Central memory CD8-positive, alpha-beta T cell (primary cell): ENCODE measurements around the gene AMDHD2.

Source experiments
- ATAC-seq: fragments of 150-1000 bp; cut with Tn5 transposase; replicated peaks from 2 replicates; pipeline ENCODE4 v1.10.0; 2022; ENCODE audit warnings: mild to moderate bottlenecking, moderate FRiP score, moderate number of reproducible peaks; ENCODE audit not compliant: poor library complexity, severe bottlenecking; ENCODE audit errors: extremely low read depth
- DNase-seq, 2 donors: peaks; one replicate each; pipeline ENCODE4 v3.0.0; 2021; ENCODE audit warnings: low spot score in 2 of 2
- H3K27ac Mint-ChIP-seq: one replicate; pipeline ENCODE4 v1.8.0; 2022; ENCODE audit warnings: low read depth, mild to moderate bottlenecking, moderate library complexity, mixed read lengths
- H3K27me3 Mint-ChIP-seq: one replicate; pipeline ENCODE4 v1.8.0; 2022; ENCODE audit warnings: mixed read lengths
- H3K36me3 Mint-ChIP-seq: one replicate; pipeline ENCODE4 v1.8.0; 2022; ENCODE audit warnings: mild to moderate bottlenecking, moderate library complexity, mixed read lengths; ENCODE audit not compliant: insufficient read depth
- H3K4me1 Mint-ChIP-seq: one replicate; pipeline ENCODE4 v1.8.0; 2022; ENCODE audit warnings: mixed read lengths
- H3K4me3 Mint-ChIP-seq: one replicate; pipeline ENCODE4 v1.8.0; 2022; ENCODE audit warnings: mild to moderate bottlenecking, moderate library complexity, mixed read lengths
- H3K9me3 Mint-ChIP-seq: one replicate; pipeline ENCODE4 v1.8.0; 2022; ENCODE audit warnings: mixed read lengths

The AMDHD2 gene

GRCh38 chr16:2486645-2487516 lies 33.3 kb upstream of the AMDHD2 start:
- H3K27me3 Mint-ChIP-seq: no peaks in the 10 kb centered on the region
- DNase-seq: peak; percentile 52 to 71

GRCh38 chr16:2487517-2487842 lies 32.7 kb upstream of the AMDHD2 start:
- Mint-ChIP-seq H3K4me1 (peaks cover 24% of the 10 kb centered on the region), H3K4me3 (peak overlapping the region; percentile 29), H3K27ac (peak overlapping the region; percentile 84), H3K27me3 (no peaks in the 10 kb centered on the region), H3K9me3 (no peaks in the 10 kb centered on the region), H3K36me3 (peaks cover 2% of the 10 kb centered on the region)
- ATAC-seq: no peak
- DNase-seq: no peak

More at GRCh38 chr16:2486645-2487516, 33.3 kb upstream of the AMDHD2 start:
- ATAC-seq: peak; percentile 99
- Mint-ChIP-seq H3K4me3 (peak overlapping the region; percentile 29), H3K36me3 (no peaks in the 10 kb centered on the region), H3K9me3 (no peaks in the 10 kb centered on the region), H3K27ac (peak overlapping the region; percentile 84), H3K4me1 (peaks cover 30% of the 10 kb centered on the region)

- Mint-ChIP-seq H3K27me3 (no peaks in the 10 kb centered on the region), H3K36me3 (peaks cover 2% of the 10 kb centered on the region), H3K4me1 (peaks cover 19% of the 10 kb centered on the region), H3K9me3 (no peaks in the 10 kb centered on the region), H3K4me3 (peak overlapping the region; percentile 29), H3K27ac (peak overlapping the region; percentile 84)
- no peak for ATAC-seq
- no peak for DNase-seq
Observed at GRCh38 chr16:2487903-2488531, 32.2 kb upstream of the AMDHD2 start.

GRCh38 chr16:2489581-2489980 lies 30.6 kb upstream of the AMDHD2 start:
- Mint-ChIP-seq H3K27me3 (no peaks in the 10 kb centered on the region), H3K4me3 (no peak overlapping the region), H3K36me3 (peaks cover 2% of the 10 kb centered on the region), H3K9me3 (no peaks in the 10 kb centered on the region), H3K4me1 (peaks cover 18% of the 10 kb centered on the region), H3K27ac (no peak overlapping the region)
- ATAC-seq (no peak), DNase-seq (no peak)

GRCh38 chr16:2490190-2491105 lies 29.7 kb upstream of the AMDHD2 start:
- Mint-ChIP-seq H3K27me3 (no peaks in the 10 kb centered on the region), H3K27ac (no peak overlapping the region), H3K4me1 (peaks cover 13% of the 10 kb centered on the region), H3K4me3 (no peak overlapping the region), H3K9me3 (no peaks in the 10 kb centered on the region), H3K36me3 (peaks cover 2% of the 10 kb centered on the region)
- DNase-seq (no peak), ATAC-seq (no peak)

GRCh38 chr16:2492292-2492691 lies 27.9 kb upstream of the AMDHD2 start:
- no peak for ATAC-seq
- Mint-ChIP-seq H3K36me3 (peaks cover 2% of the 10 kb centered on the region), H3K4me1 (peaks cover 5% of the 10 kb centered on the region), H3K27ac (no peak overlapping the region), H3K27me3 (no peaks in the 10 kb centered on the region), H3K9me3 (no peaks in the 10 kb centered on the region), H3K4me3 (no peak overlapping the region)
- no peak for DNase-seq

- H3K36me3 Mint-ChIP-seq: peaks cover 2% of the 10 kb centered on the region
- no peaks in the 10 kb centered on the region for H3K4me1 Mint-ChIP-seq
- no peak for DNase-seq
- no peak for ATAC-seq
- H3K27ac Mint-ChIP-seq: no peak overlapping the region
- H3K9me3 Mint-ChIP-seq: no peaks in the 10 kb centered on the region
- H3K27me3 Mint-ChIP-seq: no peaks in the 10 kb centered on the region
- H3K4me3 Mint-ChIP-seq: no peak overlapping the region
Observed at GRCh38 chr16:2493605-2494004, 26.6 kb upstream of the AMDHD2 start.

- peaks cover 3% of the 10 kb centered on the region for H3K36me3 Mint-ChIP-seq
- no peak overlapping the region for H3K4me3 Mint-ChIP-seq
- H3K27me3 Mint-ChIP-seq: no peaks in the 10 kb centered on the region
- no peak overlapping the region for H3K27ac Mint-ChIP-seq
- H3K4me1 Mint-ChIP-seq: no peaks in the 10 kb centered on the region
- DNase-seq (no peak), ATAC-seq (no peak)
- H3K9me3 Mint-ChIP-seq: no peaks in the 10 kb centered on the region
Observed at GRCh38 chr16:2494616-2495015, 25.6 kb upstream of the AMDHD2 start.

GRCh38 chr16:2495041-2495440 lies 25.1 kb upstream of the AMDHD2 start:
- ATAC-seq: no peak
- no peak for DNase-seq
- Mint-ChIP-seq H3K4me1 (no peaks in the 10 kb centered on the region), H3K36me3 (peaks cover 3% of the 10 kb centered on the region), H3K4me3 (no peak overlapping the region), H3K9me3 (no peaks in the 10 kb centered on the region), H3K27me3 (no peaks in the 10 kb centered on the region), H3K27ac (no peak overlapping the region)

- no peaks in the 10 kb centered on the region for H3K9me3 Mint-ChIP-seq
- DNase-seq: no peak
- no peak overlapping the region for H3K27ac Mint-ChIP-seq
- no peak overlapping the region for H3K4me3 Mint-ChIP-seq
- no peaks in the 10 kb centered on the region for H3K4me1 Mint-ChIP-seq
- H3K27me3 Mint-ChIP-seq: no peaks in the 10 kb centered on the region
- ATAC-seq: no peak
- H3K36me3 Mint-ChIP-seq: peaks cover 3% of the 10 kb centered on the region
Observed at GRCh38 chr16:2496223-2497115, 23.7 kb upstream of the AMDHD2 start.

- H3K4me1 Mint-ChIP-seq: no peaks in the 10 kb centered on the region
- ATAC-seq (no peak), DNase-seq (no peak)
- H3K36me3 Mint-ChIP-seq: peaks cover 4% of the 10 kb centered on the region
- no peak overlapping the region for H3K4me3 Mint-ChIP-seq
- H3K9me3 Mint-ChIP-seq: no peaks in the 10 kb centered on the region
- no peaks in the 10 kb centered on the region for H3K27me3 Mint-ChIP-seq
- peak overlapping the region; percentile 77 for H3K27ac Mint-ChIP-seq
Observed at GRCh38 chr16:2497116-2497630, 23.0 kb upstream of the AMDHD2 start.
